GM23338 (cell line): ENCODE data around the gene EARS2. TPM values are rescaled to one million over a fixed set of nuclear protein-coding genes. Genes with fewer than 3 reads are reported as not detected.

Experiments
- ATAC-seq: fragments of 200-7000 bp; cut with Tn5 transposase; 3 replicates; pipeline ENCODE4 v1.9.1; 2020
- DNase-seq: peaks from one replicate; pipeline ENCODE4 v3.0.0-alpha.2; 2015; ENCODE audit warnings: low spot score
- H2AFZ ChIP-seq: fragments of 200-600 bp; sonication (generic); 2 replicates; pipeline ENCODE4 v1.8.0; 2016; ENCODE audit warnings: antibody characterized with exemption, mild to moderate bottlenecking, moderate library complexity
- H3F3A ChIP-seq: fragments of 200-600 bp; sonication (generic); replicated peaks from 2 replicates; pipeline ENCODE4 v1.8.0; 2017; ENCODE audit warnings: antibody characterized with exemption, mixed run types, low read depth
- H3K27ac ChIP-seq: fragments of 200-600 bp; sonication (generic); 2 replicates; pipeline ENCODE4 v1.6.1; 2016; ENCODE audit warnings: low read depth
- H3K27me3 ChIP-seq: fragments of 200-600 bp; sonication (generic); 2 replicates; pipeline ENCODE4 v1.8.0; 2016; ENCODE audit warnings: mild to moderate bottlenecking, mixed run types, moderate library complexity; ENCODE audit not compliant: insufficient read depth
- H3K36me3 ChIP-seq: fragments of 200-600 bp; sonication (generic); 2 replicates; pipeline ENCODE4 v1.8.0; 2016; ENCODE audit warnings: mild to moderate bottlenecking; ENCODE audit not compliant: insufficient read depth
- H3K4me1 ChIP-seq: fragments of 200-600 bp; sonication (generic); 2 replicates; pipeline ENCODE4 v1.8.0; 2016; ENCODE audit warnings: mild to moderate bottlenecking, moderate library complexity; ENCODE audit not compliant: insufficient read depth
- H3K4me2 ChIP-seq: fragments of 200-600 bp; sonication (generic); 2 replicates; pipeline ENCODE4 v1.7.1; 2017; ENCODE audit warnings: mixed run types
- H3K4me3 ChIP-seq: fragments of 200-600 bp; sonication (generic); 2 replicates; pipeline ENCODE4 v1.6.1; 2016; ENCODE audit warnings: mixed run types
- H3K79me2 ChIP-seq: fragments of 200-600 bp; sonication (generic); replicated peaks from 2 replicates; pipeline ENCODE4 v1.8.0; 2017; ENCODE audit warnings: mild to moderate bottlenecking; ENCODE audit not compliant: insufficient read depth
- H3K9me2 ChIP-seq: fragments of 200-600 bp; sonication (generic); 2 replicates; pipeline ENCODE4 v1.8.0; 2017; ENCODE audit not compliant: insufficient read depth
- H4K20me1 ChIP-seq: fragments of 200-600 bp; sonication (generic); replicated peaks from 2 replicates; pipeline ENCODE4 v1.8.0; 2017; ENCODE audit warnings: mild to moderate bottlenecking; ENCODE audit not compliant: insufficient read depth
- H3K27ac Mint-ChIP-seq: 2 replicates; pipeline ENCODE4 v1.8.0; 2020; ENCODE audit warnings: inconsistent platforms, mild to moderate bottlenecking, moderate library complexity, mixed read lengths
- H3K27me3 Mint-ChIP-seq: 3 replicates; pipeline ENCODE4 v1.8.0; 2022; ENCODE audit warnings: low read depth, mild to moderate bottlenecking, moderate library complexity, mixed read lengths, inconsistent platforms; ENCODE audit not compliant: insufficient read depth, poor library complexity
- H3K36me3 Mint-ChIP-seq: 3 replicates; pipeline ENCODE4 v1.8.0; 2021; ENCODE audit warnings: low read depth, mild to moderate bottlenecking, inconsistent platforms, moderate library complexity, mixed read lengths
- H3K4me1 Mint-ChIP-seq: 3 replicates; pipeline ENCODE4 v1.8.0; 2020; ENCODE audit warnings: mild to moderate bottlenecking, inconsistent platforms, mixed read lengths
- H3K4me3 Mint-ChIP-seq: 3 replicates; pipeline ENCODE4 v1.8.0; 2021; ENCODE audit warnings: moderate library complexity, mild to moderate bottlenecking, inconsistent platforms, mixed read lengths
- H3K9me3 Mint-ChIP-seq: 3 replicates; pipeline ENCODE4 v1.8.0; 2020; ENCODE audit warnings: moderate library complexity, mild to moderate bottlenecking, inconsistent platforms, mixed read lengths
- CREB1 ChIP-seq: fragments of 250-450 bp; sonication (Bioruptor Pico); IDR thresholded peaks from 2 replicates; pipeline ENCODE4 v1.5.0; 2020; ENCODE audit warnings: low read depth, mild to moderate bottlenecking, moderate library complexity
- CTCF ChIP-seq, 2 experiments: fragments of 200-600 bp in 1 of 2; sonication (generic) in 1 of 2; conservative IDR thresholded peaks; 2 replicates each; pipeline versions ENCODE4 v1.5.1 to v1.6.1; 2016 to 2017; ENCODE audit warnings: antibody characterized with exemption in 2 of 2, low read depth in 2 of 2, mild to moderate bottlenecking in 2 of 2, moderate library complexity in 1 of 2
- ETS1 ChIP-seq: IDR thresholded peaks from 2 replicates; pipeline ENCODE4 v1.6.1; 2016; ENCODE audit warnings: antibody characterized with exemption
- EZH2 ChIP-seq: fragments of 200-600 bp; sonication (generic); IDR thresholded peaks from one replicate; pipeline ENCODE4 v1.8.0; 2017; ENCODE audit warnings: antibody characterized with exemption, mild to moderate bottlenecking, low read depth; ENCODE audit not compliant: unreplicated experiment
- EZH2phosphoT487 ChIP-seq: fragments of 200-600 bp; sonication (generic); IDR thresholded peaks from one replicate; pipeline ENCODE4 v1.8.1; 2018; ENCODE audit warnings: antibody characterized with exemption; ENCODE audit not compliant: unreplicated experiment
- JUNB ChIP-seq: IDR thresholded peaks from one replicate; pipeline ENCODE4 v1.6.1; 2016; ENCODE audit warnings: antibody characterized with exemption; ENCODE audit not compliant: unreplicated experiment
- NANOG ChIP-seq: IDR thresholded peaks from 2 replicates; pipeline ENCODE4 v1.6.1; 2016; ENCODE audit warnings: antibody characterized with exemption, borderline replicate concordance
- POLR2AphosphoS5 ChIP-seq: IDR thresholded peaks from 2 replicates; pipeline ENCODE4 v1.6.1; 2016; ENCODE audit warnings: antibody characterized with exemption, low read depth
- STAT1 ChIP-seq: IDR thresholded peaks from one replicate; pipeline ENCODE4 v1.6.1; 2016; ENCODE audit warnings: antibody characterized with exemption; ENCODE audit not compliant: unreplicated experiment
- ZNF114 ChIP-seq: fragments of 250-450 bp; sonication (Bioruptor Pico); IDR thresholded peaks from 2 replicates; pipeline ENCODE4 v1.5.0; 2020; ENCODE audit warnings: mild to moderate bottlenecking, moderate library complexity
- polyA plus RNA-seq: library from polyadenylated mRNA; unstranded; fragments of >200 nt; fragmentation: Nextera tagmentation; extraction: Ambion mirVana; gene quantifications from 2 replicates; pipeline ENCODE4 v1.2.1, GENCODE V29; 2016
- total RNA-seq: library from RNA; depleted of rRNA; stranded (reverse); fragments of >200 nt; shearing (Covaris generic); gene quantifications from 2 replicates; pipeline ENCODE4 v1.2.3, GENCODE V29; 2014

EARS2 gene
- total and polyA plus RNA-seq, 2 experiments from 2014 or later, result 22.6 to 89.1 TPM

GRCh38 chr16:23485257-23485614 lies 71.9 kb downstream of the EARS2 start:
- Histone ChIP-seq H3K4me1 (no peaks in the 10 kb centered on the region), H3K36me3 (peaks cover 63% of the 10 kb centered on the region)

GRCh38 chr16:23484510-23485256 lies 72.5 kb downstream of the EARS2 start:
- no peaks in the 10 kb centered on the region for H3K4me1 Mint-ChIP-seq
- H3K4me2 ChIP-seq, result no peak overlapping the region
- H3K4me1 ChIP-seq, result no peaks in the 10 kb centered on the region
- no peak overlapping the region for H3K4me3 Mint-ChIP-seq
- H3F3A ChIP-seq, result peaks cover 5% of the 10 kb centered on the region; the same call in 1 of the 2 replicates
- no peaks in the 10 kb centered on the region for H3K79me2 ChIP-seq
- H3K9me3 Mint-ChIP-seq, result no peaks in the 10 kb centered on the region
- no peaks in the 10 kb centered on the region for H3K9me2 ChIP-seq
- H4K20me1 ChIP-seq, result peaks cover 5% of the 10 kb centered on the region
- H3K27me3 Mint-ChIP-seq, result peaks cover 1% of the 10 kb centered on the region
- H3K27ac ChIP-seq, result no peak overlapping the region
- H2AFZ ChIP-seq, result no peak overlapping the region
- ATAC-seq (no peak), DNase-seq (no peak)
- peaks cover 63% of the 10 kb centered on the region for H3K36me3 ChIP-seq
- H3K36me3 Mint-ChIP-seq, result peaks cover 91% of the 10 kb centered on the region
- H3K27me3 ChIP-seq, result no peaks in the 10 kb centered on the region
- no peak overlapping the region for H3K4me3 ChIP-seq
- H3K27ac Mint-ChIP-seq, result 0 out of 2 replicates have a peak overlapping the region, but pooled peaks have one; percentile 21
- TF ChIP-seq ZNF114 (CRISPR knock-in tag), result no peak
- no peak for TF ChIP-seq POLR2AphosphoS5
- TF ChIP-seq CREB1, result no peak
- TF ChIP-seq NANOG, result no peak
- no peak for TF ChIP-seq EZH2
- TF ChIP-seq JUNB, result no peak
- TF ChIP-seq EZH2phosphoT487, result no peak

More at GRCh38 chr16:23485257-23485614, 71.9 kb downstream of the EARS2 start:
- H4K20me1 ChIP-seq, result peaks cover 8% of the 10 kb centered on the region
- no peak overlapping the region for H3K27ac ChIP-seq
- no peak overlapping the region for H3K27ac Mint-ChIP-seq
- no peak for DNase-seq
- peaks cover 5% of the 10 kb centered on the region; the same call in 1 of the 2 replicates for H3F3A ChIP-seq
- no peaks in the 10 kb centered on the region for H3K9me2 ChIP-seq
- TF ChIP-seq EZH2phosphoT487 (no peak), ZNF114 (CRISPR knock-in tag) (no peak), STAT1 (no peak), ETS1 (no peak), CREB1 (no peak), CTCF (conservative IDR thresholded peaks at IDR 0.05; ENCODE audit: low read depth in 2 of 2) (no peak)
- peaks cover 91% of the 10 kb centered on the region for H3K36me3 Mint-ChIP-seq
- ATAC-seq, result no peak
- H3K9me3 Mint-ChIP-seq, result no peaks in the 10 kb centered on the region
- H3K4me3 Mint-ChIP-seq, result no peak overlapping the region
- no peak overlapping the region for H3K4me3 ChIP-seq
- H2AFZ ChIP-seq, result no peak overlapping the region
- H3K27me3 ChIP-seq, result no peaks in the 10 kb centered on the region
- H3K27me3 Mint-ChIP-seq, result peaks cover 1% of the 10 kb centered on the region
- H3K79me2 ChIP-seq, result no peaks in the 10 kb centered on the region
- H3K4me1 Mint-ChIP-seq, result no peaks in the 10 kb centered on the region
- H3K4me2 ChIP-seq, result no peak overlapping the region
